Measurements from ENCODE around the gene CACNA1B. TPM values are rescaled to one million over a fixed set of nuclear protein-coding genes. Genes with fewer than 3 reads are reported as not detected.

CACNA1B gene
- total and polyA plus RNA-seq, 2 donors (not counting 1 experiment from before 2014, with no cell fraction given) = 0.15 TPM; not detected in 1

DNA sequence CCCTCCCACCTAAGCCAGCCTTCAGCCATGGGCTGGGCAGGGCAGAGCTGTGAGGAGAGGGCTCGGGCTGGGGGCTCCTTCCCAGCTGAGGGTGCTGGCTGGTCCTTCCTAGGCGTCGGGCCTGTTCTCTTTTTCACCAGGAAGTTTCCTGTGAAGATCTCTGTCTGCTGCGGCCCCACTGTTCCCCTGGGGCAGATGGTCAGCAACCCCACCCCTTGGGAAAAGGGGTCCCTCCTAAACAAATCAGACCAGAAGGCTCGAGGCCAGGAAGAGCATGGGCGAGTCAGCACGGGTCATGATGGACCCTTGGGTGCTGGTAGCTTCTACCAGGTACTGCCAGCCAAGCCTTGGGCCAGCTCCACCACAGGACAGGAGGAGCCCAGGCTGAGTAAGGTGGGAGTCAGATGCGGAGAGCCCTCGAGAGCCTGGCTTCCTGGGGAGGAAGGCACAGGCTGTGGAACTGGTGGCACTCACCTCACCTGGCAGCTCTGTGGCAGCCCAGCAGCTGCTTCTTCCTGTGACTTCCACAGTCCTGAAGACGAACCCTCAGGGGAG is 3.5 kb downstream of the CACNA1B start:
- Histone ChIP-seq H3K4me1 (ENCODE audit: control insufficient read depth in 2 of 2, insufficient read depth in 2 of 2, low read length in 2 of 2) (peaks cover 0 to 4% of the 10 kb centered on the region in 2 donors), H3K27me3 (replicated peaks in 1 of 4; ENCODE audit: control extremely low read depth in 1 of 4, control insufficient read depth in 3 of 4, insufficient read depth in 4 of 4, low read length in 3 of 4) (peaks cover 0 to 24% (median 5%) of the 10 kb centered on the region in 4 experiments), H2AFZ (ENCODE audit: insufficient read depth, low read depth, low read length, poor library complexity, severe bottlenecking) (no peak overlapping the region), H4K20me1 (ENCODE audit: control insufficient read depth, insufficient read depth, low read length, poor library complexity, severe bottlenecking) (no peaks in the 10 kb centered on the region), H3K9me3 (ENCODE audit: control extremely low read depth in 1 of 3, control insufficient read depth in 2 of 3, insufficient read depth in 1 of 3, low read length in 2 of 3) (peaks cover 0 to 21% (median 0%) of the 10 kb centered on the region in 3 donors), H3K4me2 (replicated peaks; ENCODE audit: low read depth, low read length, poor library complexity, severe bottlenecking) (no peak overlapping the region), H3K9ac (ENCODE audit: low read length) (no peak overlapping the region), H3K79me2 (ENCODE audit: control insufficient read depth, insufficient read depth, low read length) (no peaks in the 10 kb centered on the region), H3K4me3 (ENCODE audit: control extremely low read depth in 1 of 5, extremely low read depth in 1 of 5, insufficient read depth in 1 of 5, low read depth in 2 of 5, low read length in 4 of 5) (no peak overlapping the region), H3K36me3 (replicated peaks in 1 of 2; ENCODE audit: control extremely low read depth in 1 of 2, control insufficient read depth in 1 of 2, extremely low read depth in 1 of 2, insufficient read depth in 2 of 2, low read length in 1 of 2) (no peaks in the 10 kb centered on the region), H3K27ac (ENCODE audit: low read length in 2 of 2) (no peak overlapping the region)
- POLR2A ChIA-PET = no interaction called here
- intact Hi-C loops (cut with micrococcal nuclease) = no loop called here
- H3K27ac Mint-ChIP-seq = no peak overlapping the region
- TF ChIP-seq, protein P1, sequence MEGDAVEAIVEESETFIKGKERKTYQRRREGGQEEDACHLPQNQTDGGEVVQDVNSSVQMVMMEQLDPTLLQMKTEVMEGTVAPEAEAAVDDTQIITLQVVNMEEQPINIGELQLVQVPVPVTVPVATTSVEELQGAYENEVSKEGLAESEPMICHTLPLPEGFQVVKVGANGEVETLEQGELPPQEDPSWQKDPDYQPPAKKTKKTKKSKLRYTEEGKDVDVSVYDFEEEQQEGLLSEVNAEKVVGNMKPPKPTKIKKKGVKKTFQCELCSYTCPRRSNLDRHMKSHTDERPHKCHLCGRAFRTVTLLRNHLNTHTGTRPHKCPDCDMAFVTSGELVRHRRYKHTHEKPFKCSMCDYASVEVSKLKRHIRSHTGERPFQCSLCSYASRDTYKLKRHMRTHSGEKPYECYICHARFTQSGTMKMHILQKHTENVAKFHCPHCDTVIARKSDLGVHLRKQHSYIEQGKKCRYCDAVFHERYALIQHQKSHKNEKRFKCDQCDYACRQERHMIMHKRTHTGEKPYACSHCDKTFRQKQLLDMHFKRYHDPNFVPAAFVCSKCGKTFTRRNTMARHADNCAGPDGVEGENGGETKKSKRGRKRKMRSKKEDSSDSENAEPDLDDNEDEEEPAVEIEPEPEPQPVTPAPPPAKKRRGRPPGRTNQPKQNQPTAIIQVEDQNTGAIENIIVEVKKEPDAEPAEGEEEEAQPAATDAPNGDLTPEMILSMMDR (IDR thresholded peaks at IDR 0.05) = no peak
- no peak for TF ChIP-seq EZH2 (IDR thresholded peaks at IDR 0.05; ENCODE audit: borderline replicate concordance, insufficient read depth, low read depth, low read length, poor library complexity, severe bottlenecking)
- no peak for DNase-seq
- no peak for ATAC-seq (ENCODE audit: low read depth)
- CTCF ChIA-PET = no interaction called here
- peaks cover 28% of the 10 kb centered on the region for H3K27me3 Mint-ChIP-seq
- peaks cover 3% of the 10 kb centered on the region for H3K4me1 Mint-ChIP-seq
- no peak overlapping the region for H3K4me3 Mint-ChIP-seq
- 81% methylated on average over 9 of the region's 10 CpGs for WGBS (ENCODE audit: insufficient coverage)
- H3K9me3 Mint-ChIP-seq (ENCODE audit: insufficient read depth) = no peaks in the 10 kb centered on the region

DNA sequence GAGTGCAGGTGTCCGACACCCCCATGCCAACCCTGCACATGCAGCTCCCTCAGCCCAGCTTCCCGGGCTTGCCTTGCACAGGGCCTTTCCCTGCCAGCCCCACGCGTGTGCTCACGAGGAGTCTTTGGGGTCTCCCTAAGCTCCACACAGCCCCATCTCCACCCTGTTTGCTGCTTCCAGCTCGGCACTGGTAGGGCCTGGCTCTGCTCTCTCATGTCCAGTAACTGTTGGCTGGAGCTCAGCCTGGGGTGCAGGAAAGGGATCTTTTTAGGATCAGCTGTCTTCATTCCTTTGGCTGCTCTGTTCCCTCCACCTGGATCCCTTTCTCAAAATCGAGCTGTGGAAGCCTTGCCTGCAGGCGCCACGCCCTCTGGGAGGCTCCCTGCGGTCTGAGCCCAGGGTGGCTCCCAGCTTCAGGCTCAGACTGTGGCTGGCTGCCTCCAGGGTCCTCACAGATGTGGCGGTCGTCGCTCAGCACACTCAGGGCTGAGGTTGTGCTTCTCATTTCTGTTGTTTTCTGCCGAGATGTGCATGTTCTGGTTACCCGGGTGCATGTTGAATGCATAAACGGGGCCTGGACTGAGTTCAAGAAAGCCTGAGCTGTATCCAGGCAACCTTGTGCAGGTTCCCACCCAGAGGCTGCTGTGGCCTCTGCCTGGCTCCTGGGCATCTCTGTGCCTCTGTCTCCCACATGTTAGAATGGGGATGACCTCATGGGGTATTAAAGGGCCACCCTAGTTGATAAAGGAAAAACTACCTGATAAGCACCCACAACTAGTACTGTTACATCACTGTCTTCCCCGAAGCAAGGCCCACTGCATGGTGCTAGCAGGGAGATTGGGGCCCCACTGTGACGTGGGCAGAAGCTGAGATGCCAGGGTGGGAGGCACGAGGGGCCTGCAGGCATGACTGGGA is 4.3 kb downstream of the CACNA1B start:
- no peak for TF ChIP-seq EZH2 (IDR thresholded peaks at IDR 0.05; ENCODE audit: borderline replicate concordance, insufficient read depth, low read depth, low read length, poor library complexity, severe bottlenecking)
- TF ChIP-seq, protein P1 (IDR thresholded peaks at IDR 0.05) = no peak
- WGBS (ENCODE audit: insufficient coverage) = 82% methylated on average over 18 of the region's 19 CpGs
- Histone ChIP-seq H3K4me2 (replicated peaks; ENCODE audit: low read depth, low read length, poor library complexity, severe bottlenecking) (no peak overlapping the region), H3K27me3 (replicated peaks in 1 of 4; ENCODE audit: control extremely low read depth in 1 of 4, control insufficient read depth in 3 of 4, insufficient read depth in 4 of 4, low read length in 3 of 4) (peaks cover 0 to 16% (median 4%) of the 10 kb centered on the region in 4 experiments), H2AFZ (ENCODE audit: insufficient read depth, low read depth, low read length, poor library complexity, severe bottlenecking) (no peak overlapping the region), H3K36me3 (replicated peaks in 1 of 2; ENCODE audit: control extremely low read depth in 1 of 2, control insufficient read depth in 1 of 2, extremely low read depth in 1 of 2, insufficient read depth in 2 of 2, low read length in 1 of 2) (no peaks in the 10 kb centered on the region), H3K4me1 (ENCODE audit: control insufficient read depth in 2 of 2, insufficient read depth in 2 of 2, low read length in 2 of 2) (peaks cover 0 to 4% of the 10 kb centered on the region in 2 donors), H3K9me3 (ENCODE audit: control extremely low read depth in 1 of 3, control insufficient read depth in 2 of 3, insufficient read depth in 1 of 3, low read length in 2 of 3) (peaks cover 0 to 13% (median 0%) of the 10 kb centered on the region in 3 donors), H4K20me1 (ENCODE audit: control insufficient read depth, insufficient read depth, low read length, poor library complexity, severe bottlenecking) (no peaks in the 10 kb centered on the region), H3K9ac (ENCODE audit: low read length) (no peak overlapping the region), H3K79me2 (ENCODE audit: control insufficient read depth, insufficient read depth, low read length) (no peaks in the 10 kb centered on the region), H3K27ac (ENCODE audit: low read length in 2 of 2) (no peak overlapping the region), H3K4me3 (ENCODE audit: control extremely low read depth in 1 of 5, extremely low read depth in 1 of 5, insufficient read depth in 1 of 5, low read depth in 2 of 5, low read length in 4 of 5) (no peak overlapping the region)
- POLR2A ChIA-PET = no interaction called here
- Mint-ChIP-seq H3K27ac (no peak overlapping the region), H3K4me3 (no peak overlapping the region), H3K27me3 (peaks cover 22% of the 10 kb centered on the region), H3K4me1 (no peaks in the 10 kb centered on the region), H3K9me3 (ENCODE audit: insufficient read depth) (no peaks in the 10 kb centered on the region)
- ATAC-seq (ENCODE audit: low read depth) (no peak), DNase-seq (no peak)
- CTCF ChIA-PET = no interaction called here
- intact Hi-C loops (cut with micrococcal nuclease) = no loop called here
